Panc1 (cell line): ENCODE measurements around the gene PSD4.

Experiments
- POLR2AphosphoS5 ChIP-seq: IDR thresholded peaks from 2 replicates; pipeline ENCODE4 v1.6.1; 2012; ENCODE audit warnings: mild to moderate bottlenecking, low read depth, low read length, moderate library complexity
- TCF7L2 ChIP-seq: IDR thresholded peaks from 2 replicates; pipeline ENCODE4 v1.6.1; 2011; ENCODE audit warnings: mild to moderate bottlenecking, low read depth, low read length, inconsistent platforms
- TF ChIP-seq, protein P1 (sequence below): fragments of 450-650 bp; IDR thresholded peaks from 2 replicates; pipeline ENCODE4 v1.5.1; 2017; ENCODE audit warnings: mild to moderate bottlenecking
- TF ChIP-seq, protein P2 (sequence below), 2 experiments: IDR thresholded peaks; 2 replicates each; pipeline ENCODE4 v1.6.1; 2011 to 2012; ENCODE audit warnings: low read depth in 2 of 2, control low read depth in 1 of 2, low read length in 1 of 2, mild to moderate bottlenecking in 1 of 2, moderate library complexity in 1 of 2; ENCODE audit not compliant: insufficient read depth in 1 of 2

DNA sequence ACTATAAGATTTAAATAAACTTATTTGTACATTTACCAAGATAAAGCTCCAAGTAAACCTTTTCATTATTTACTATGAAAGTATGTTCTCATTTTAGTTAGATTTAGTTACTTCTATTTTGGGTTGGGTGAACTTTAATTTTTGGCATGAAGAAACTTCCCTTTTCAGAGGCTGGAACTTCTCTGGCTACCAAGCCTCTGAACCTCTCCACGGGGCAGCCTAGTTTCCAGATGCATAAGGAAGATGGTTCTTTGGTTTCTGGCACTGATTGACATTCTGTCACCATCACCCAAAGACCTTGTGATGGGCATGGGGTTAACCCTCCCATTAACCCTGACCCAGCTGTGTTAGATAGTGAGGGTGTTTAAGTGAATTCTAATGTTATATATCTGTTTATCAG is 17.1 kb downstream of the PSD4 start:
- TF ChIP-seq, protein P1, sequence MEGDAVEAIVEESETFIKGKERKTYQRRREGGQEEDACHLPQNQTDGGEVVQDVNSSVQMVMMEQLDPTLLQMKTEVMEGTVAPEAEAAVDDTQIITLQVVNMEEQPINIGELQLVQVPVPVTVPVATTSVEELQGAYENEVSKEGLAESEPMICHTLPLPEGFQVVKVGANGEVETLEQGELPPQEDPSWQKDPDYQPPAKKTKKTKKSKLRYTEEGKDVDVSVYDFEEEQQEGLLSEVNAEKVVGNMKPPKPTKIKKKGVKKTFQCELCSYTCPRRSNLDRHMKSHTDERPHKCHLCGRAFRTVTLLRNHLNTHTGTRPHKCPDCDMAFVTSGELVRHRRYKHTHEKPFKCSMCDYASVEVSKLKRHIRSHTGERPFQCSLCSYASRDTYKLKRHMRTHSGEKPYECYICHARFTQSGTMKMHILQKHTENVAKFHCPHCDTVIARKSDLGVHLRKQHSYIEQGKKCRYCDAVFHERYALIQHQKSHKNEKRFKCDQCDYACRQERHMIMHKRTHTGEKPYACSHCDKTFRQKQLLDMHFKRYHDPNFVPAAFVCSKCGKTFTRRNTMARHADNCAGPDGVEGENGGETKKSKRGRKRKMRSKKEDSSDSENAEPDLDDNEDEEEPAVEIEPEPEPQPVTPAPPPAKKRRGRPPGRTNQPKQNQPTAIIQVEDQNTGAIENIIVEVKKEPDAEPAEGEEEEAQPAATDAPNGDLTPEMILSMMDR: no peak
- no peak for TF ChIP-seq POLR2AphosphoS5
- TF ChIP-seq, protein P2, sequence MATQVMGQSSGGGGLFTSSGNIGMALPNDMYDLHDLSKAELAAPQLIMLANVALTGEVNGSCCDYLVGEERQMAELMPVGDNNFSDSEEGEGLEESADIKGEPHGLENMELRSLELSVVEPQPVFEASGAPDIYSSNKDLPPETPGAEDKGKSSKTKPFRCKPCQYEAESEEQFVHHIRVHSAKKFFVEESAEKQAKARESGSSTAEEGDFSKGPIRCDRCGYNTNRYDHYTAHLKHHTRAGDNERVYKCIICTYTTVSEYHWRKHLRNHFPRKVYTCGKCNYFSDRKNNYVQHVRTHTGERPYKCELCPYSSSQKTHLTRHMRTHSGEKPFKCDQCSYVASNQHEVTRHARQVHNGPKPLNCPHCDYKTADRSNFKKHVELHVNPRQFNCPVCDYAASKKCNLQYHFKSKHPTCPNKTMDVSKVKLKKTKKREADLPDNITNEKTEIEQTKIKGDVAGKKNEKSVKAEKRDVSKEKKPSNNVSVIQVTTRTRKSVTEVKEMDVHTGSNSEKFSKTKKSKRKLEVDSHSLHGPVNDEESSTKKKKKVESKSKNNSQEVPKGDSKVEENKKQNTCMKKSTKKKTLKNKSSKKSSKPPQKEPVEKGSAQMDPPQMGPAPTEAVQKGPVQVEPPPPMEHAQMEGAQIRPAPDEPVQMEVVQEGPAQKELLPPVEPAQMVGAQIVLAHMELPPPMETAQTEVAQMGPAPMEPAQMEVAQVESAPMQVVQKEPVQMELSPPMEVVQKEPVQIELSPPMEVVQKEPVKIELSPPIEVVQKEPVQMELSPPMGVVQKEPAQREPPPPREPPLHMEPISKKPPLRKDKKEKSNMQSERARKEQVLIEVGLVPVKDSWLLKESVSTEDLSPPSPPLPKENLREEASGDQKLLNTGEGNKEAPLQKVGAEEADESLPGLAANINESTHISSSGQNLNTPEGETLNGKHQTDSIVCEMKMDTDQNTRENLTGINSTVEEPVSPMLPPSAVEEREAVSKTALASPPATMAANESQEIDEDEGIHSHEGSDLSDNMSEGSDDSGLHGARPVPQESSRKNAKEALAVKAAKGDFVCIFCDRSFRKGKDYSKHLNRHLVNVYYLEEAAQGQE (IDR thresholded peaks at IDR 0.05; ENCODE audit: insufficient read depth in 1 of 2, low read depth in 2 of 2, low read length in 1 of 2): no peak
- TF ChIP-seq TCF7L2: no peak
